ENCODE data around the gene DKK3.

DKK3 gene

DNA sequence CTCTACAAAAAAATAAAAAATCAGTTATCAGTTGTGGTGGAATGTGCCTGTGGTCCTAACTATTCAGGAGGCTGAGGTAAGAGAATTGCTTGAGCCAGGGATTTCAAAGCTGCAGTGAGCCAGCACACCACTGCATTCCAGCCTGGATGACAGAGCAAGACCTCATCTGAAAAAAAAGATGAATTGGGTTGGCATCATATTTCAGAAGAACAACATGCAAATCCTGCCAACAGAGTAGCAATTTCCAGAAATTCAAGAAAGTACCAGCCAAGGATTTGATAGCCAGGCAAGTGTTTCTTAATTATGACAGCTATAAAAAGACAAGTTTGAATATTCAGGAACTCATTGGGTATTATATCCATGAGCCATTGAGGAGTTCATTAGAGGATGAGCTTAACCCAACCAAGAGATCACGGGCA is 91.4 kb downstream of the DKK3 start:
- in situ Hi-C loops (cut with HindIII; ENCODE audit: low sequenced_read_pairs): no loop called here
- peak; percentile 47 for DNase-seq (ENCODE audit: low read depth)
- TF ChIP-seq, protein P1, sequence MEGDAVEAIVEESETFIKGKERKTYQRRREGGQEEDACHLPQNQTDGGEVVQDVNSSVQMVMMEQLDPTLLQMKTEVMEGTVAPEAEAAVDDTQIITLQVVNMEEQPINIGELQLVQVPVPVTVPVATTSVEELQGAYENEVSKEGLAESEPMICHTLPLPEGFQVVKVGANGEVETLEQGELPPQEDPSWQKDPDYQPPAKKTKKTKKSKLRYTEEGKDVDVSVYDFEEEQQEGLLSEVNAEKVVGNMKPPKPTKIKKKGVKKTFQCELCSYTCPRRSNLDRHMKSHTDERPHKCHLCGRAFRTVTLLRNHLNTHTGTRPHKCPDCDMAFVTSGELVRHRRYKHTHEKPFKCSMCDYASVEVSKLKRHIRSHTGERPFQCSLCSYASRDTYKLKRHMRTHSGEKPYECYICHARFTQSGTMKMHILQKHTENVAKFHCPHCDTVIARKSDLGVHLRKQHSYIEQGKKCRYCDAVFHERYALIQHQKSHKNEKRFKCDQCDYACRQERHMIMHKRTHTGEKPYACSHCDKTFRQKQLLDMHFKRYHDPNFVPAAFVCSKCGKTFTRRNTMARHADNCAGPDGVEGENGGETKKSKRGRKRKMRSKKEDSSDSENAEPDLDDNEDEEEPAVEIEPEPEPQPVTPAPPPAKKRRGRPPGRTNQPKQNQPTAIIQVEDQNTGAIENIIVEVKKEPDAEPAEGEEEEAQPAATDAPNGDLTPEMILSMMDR (IDR thresholded peaks at IDR 0.05; ENCODE audit: low read depth, low read length, missing control alignments): no peak
- no peak overlapping the region for H3K4me3 ChIP-seq (ENCODE audit: low read depth, low read length)

DNA sequence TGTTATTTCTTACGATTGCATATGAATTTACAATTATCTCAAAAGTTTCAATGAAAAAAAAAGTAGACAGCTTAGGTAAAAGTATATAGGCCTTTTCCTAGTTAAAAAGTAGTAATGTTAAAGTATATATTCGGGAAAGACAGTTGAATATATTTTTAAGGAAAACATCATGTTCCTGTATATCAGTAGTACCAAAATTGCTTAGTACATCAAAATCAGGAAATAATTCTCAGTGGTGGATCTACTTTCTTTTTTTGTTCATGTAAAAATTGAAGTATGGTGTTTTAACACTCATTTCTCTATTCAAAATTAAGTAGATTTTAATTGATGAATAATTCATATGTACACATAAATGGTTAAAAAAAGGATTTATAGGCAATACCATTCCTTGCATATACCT is 92.8 kb downstream of the DKK3 start:
- TF ChIP-seq, protein P1 (IDR thresholded peaks at IDR 0.05; ENCODE audit: low read depth, low read length, missing control alignments): no peak
- H3K4me3 ChIP-seq (ENCODE audit: low read depth, low read length): no peak overlapping the region
- in situ Hi-C loops (cut with HindIII; ENCODE audit: low sequenced_read_pairs): no loop called here
- DNase-seq (ENCODE audit: low read depth): no peak

DNA sequence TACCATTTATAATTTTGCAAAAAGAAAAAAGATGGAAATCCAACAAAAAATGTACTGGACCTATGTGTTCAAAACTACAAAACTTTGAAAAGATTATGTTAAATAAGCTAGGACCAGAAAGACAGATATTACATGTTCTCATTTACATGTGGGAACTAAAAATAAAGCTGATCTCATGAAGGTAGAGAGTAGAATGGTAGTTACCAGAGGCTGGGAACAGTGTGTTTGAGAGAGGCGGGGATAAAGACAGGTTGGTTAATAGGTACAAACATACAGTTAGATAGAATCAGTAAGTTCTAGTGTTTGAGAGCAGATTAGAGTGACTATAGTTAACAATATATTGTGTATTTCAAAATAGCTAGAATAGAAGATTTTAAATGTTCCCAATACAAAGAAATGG is 95.0 kb downstream of the DKK3 start:
- no peak for DNase-seq (ENCODE audit: low read depth)
- in situ Hi-C loops (cut with HindIII; ENCODE audit: low sequenced_read_pairs): no loop called here
- TF ChIP-seq, protein P1 (IDR thresholded peaks at IDR 0.05; ENCODE audit: low read depth, low read length, missing control alignments): no peak
- no peak overlapping the region for H3K4me3 ChIP-seq (ENCODE audit: low read depth, low read length)

Measured in astrocyte of the cerebellum (primary cell).